Body of pancreas (tissue), 4 donors: Measurements from ENCODE around the gene TANC1.

Experiments used
- POLR2A ChIP-seq, 3 donors: fragments of 450-650 bp; IDR thresholded peaks; one replicate each; pipeline ENCODE4 v1.6.1; 2016; ENCODE audit warnings: antibody characterized with exemption in 3 of 3, mild to moderate bottlenecking in 2 of 3
- TF ChIP-seq, protein P1 (sequence below), 7 experiments: fragments of 450-650 bp in 4 of 7; fragments of 200-600 bp in 3 of 7; sonication (generic) in 3 of 7; IDR thresholded peaks; one replicate each; pipeline ENCODE4 v1.5.1; 2016 to 2019; ENCODE audit warnings: antibody characterized with exemption in 7 of 7

DNA sequence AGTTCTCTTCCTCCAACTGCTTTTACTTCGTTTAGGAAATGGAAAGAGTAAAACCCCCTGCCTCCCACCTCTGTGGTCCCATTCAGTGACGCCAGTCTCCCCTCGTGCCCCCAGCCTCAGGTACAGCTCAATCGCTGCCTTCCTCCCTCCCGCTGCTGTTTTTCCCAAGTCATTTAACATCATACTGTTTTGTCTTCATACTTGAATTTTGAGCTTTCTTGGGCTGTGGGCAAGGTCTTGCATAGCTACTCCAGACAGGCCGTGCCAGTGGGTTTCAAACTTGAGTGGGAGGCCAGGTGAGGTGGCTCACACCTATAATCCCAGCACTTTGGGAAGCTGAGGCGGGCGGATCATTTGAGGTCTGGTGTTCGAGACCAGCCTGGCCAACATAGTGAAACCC lies 155.3 kb downstream of the TANC1 start:
- TF ChIP-seq POLR2A (IDR thresholded peaks at IDR 0.05) = no peak
- TF ChIP-seq, protein P1, sequence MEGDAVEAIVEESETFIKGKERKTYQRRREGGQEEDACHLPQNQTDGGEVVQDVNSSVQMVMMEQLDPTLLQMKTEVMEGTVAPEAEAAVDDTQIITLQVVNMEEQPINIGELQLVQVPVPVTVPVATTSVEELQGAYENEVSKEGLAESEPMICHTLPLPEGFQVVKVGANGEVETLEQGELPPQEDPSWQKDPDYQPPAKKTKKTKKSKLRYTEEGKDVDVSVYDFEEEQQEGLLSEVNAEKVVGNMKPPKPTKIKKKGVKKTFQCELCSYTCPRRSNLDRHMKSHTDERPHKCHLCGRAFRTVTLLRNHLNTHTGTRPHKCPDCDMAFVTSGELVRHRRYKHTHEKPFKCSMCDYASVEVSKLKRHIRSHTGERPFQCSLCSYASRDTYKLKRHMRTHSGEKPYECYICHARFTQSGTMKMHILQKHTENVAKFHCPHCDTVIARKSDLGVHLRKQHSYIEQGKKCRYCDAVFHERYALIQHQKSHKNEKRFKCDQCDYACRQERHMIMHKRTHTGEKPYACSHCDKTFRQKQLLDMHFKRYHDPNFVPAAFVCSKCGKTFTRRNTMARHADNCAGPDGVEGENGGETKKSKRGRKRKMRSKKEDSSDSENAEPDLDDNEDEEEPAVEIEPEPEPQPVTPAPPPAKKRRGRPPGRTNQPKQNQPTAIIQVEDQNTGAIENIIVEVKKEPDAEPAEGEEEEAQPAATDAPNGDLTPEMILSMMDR (IDR thresholded peaks at IDR 0.05) = no peak
